OCI-LY3 (cell line): ENCODE data around the gene ACAN.

Source experiments
- CTCF ChIP-seq: fragments of 200-600, 300-600 bp; sonication (generic); IDR thresholded peaks from 2 replicates; pipeline ENCODE4 v1.5.1; 2014; ENCODE audit warnings: antibody characterized with exemption, low read length, low read depth
- EZH2phosphoT487 ChIP-seq: fragments of 200-600 bp; shearing (Covaris generic); IDR thresholded peaks from 2 replicates; pipeline ENCODE4 v1.6.1; 2018; ENCODE audit warnings: antibody characterized with exemption, mixed run types, low read depth

GRCh38 chr15:88918738-88919137, 115.5 kb downstream of the ACAN start:
- TF ChIP-seq CTCF (no peak), EZH2phosphoT487 (no peak)
